Fibroblast of the conjunctiva (primary cell): ENCODE data around the gene IL18.
"Not testable (repeated sequence)": the region's sequence is repeated elsewhere in the genome, so short reads cannot be mapped to it uniquely, and the experiment has no call there.

ENCODE experiments used
- DNase-seq: peaks from one replicate; pipeline ENCODE4 v3.0.0-alpha.2; 2010; ENCODE audit warnings: low read depth

Gene IL18

GRCh38 chr11:112163875-112164685 lies at the start of gene IL18:
Gene IL18 (minus strand): TSS chr11:112164094. CDS start chr11:112155053, 9,041 bp downstream.
- DNase-seq: no peak

- DNase-seq: no peak
Measured at GRCh38 chr11:112212710-112213109, 48.8 kb upstream of the IL18 start.

- no peak for DNase-seq
Measured at GRCh38 chr11:112212290-112212689, 48.4 kb upstream of the IL18 start.

DNA sequence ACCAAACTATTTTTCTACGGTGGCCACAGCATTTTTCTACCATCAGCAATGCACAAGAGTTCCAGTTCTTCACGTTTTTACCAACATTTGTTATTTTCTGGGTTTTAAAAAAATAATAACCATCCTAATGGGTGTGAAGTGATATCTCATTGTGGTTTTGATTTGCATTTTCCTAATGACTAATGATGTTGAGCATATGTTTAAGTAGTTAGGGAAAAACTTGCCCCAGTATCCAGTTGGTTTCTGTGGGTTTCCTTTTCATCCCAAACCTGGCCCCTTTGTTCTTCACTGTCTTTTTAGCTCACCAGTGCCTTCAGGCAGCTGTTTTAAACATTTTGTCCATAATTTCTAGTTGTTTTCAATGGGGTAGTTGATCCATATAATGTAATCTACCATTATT lies 47.6 kb upstream of the IL18 start:
- no peak for DNase-seq

DNA sequence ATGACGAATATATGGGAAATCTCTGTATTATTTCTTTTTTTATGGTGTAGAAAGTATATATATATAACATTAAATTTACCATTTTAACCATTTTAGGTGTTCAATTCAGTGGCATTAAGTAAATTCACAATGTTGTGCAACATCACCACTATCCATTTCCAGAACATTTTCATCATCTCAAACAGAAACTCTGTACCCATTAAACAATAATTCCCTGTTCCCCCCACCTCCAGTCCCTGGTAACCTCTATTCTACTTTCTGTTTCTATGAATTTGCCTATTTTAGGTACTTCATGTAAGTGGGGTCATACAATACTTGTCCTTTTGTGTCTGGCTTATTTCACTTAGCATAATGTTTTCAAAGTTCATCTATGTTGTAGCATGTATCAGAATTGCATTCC lies 47.0 kb upstream of the IL18 start:
- DNase-seq: no peak

- no peak for DNase-seq
Measured at GRCh38 chr11:112206071-112206470, 42.2 kb upstream of the IL18 start.

DNA sequence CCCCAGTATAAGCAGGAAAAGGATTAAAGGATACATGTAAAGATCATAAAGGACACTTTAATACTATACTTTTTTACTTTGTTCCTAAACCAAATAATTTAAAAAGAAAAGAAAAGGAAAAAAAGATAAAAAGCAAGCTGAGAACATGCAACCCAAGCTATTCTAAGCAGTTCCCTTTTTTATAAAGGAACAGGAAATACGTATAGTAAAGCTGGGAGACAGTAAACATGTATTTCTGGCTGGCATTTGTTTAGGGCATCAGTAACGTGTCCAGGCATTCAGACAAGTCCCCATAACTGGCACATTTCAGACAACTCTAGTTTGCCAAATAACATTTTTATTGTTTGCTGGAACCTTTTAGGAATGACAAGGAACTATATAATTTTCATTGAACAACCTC lies 36.4 kb upstream of the IL18 start:
- no peak for DNase-seq

DNA sequence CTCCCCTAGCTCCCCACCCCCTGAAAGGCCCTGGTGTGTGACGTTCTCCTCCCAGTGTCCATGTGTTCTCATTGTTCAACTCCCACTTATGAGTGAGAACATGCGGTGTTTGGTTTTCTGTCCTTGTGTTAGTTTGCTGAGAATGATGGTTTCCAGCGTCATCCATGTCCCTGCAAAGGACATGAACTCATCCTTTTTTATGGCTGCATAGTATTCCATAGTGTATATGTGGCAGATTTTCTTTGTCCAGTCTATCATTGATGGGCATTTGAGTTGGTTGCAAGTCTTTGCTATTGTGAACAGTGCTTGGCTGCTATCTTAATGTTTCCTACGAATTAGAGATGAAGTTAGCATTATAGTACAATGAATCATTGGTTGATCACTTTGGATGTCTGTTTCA lies 35.2 kb upstream of the IL18 start:
- not testable (repeated sequence) for DNase-seq

DNA sequence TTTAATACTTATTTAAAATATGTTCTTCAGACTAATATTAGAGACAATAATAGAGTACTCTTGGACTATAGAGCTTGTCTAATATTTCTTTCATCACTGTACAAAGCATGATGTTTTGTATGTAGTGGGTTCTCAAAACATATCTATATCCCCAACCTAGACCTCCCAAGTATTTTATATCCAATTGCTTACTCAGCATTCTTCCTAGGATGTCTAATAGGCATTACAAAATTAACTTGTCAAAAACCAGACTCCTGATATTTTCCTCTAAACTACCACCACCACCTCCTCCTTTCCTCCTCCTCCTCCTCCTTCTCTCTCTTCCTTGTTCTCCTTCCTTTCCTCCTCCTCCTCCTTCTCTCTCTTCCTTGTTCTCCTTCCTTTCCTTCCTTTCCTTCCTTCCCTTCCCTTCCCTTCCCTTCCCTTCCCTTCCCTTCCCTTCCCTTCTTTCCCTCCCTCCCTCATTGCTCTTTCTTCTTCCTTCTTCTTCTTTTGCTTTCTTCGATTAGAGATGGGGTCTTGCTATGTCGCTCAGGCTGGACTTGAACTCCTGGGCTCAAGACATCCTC lies 32.7 kb upstream of the IL18 start:
- DNase-seq: no peak

DNA sequence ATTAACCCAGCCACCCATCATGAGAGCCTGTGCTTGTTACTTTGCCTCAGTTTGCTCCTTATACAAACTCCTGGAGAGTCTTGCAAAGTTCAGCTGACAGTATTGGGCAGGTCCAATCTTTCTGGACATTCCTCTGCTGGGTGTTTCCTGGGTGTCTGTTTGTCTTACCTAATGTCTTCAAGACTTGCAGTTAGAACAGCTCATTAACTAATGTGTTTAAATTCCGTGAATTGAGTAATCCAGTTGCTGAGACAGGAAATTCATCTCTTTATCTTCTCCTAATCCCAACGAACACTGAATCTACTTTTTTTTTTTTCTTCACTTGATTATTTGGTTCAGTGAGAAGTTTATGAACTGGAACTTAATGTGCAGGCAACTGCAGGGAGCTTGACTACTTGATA lies 32.1 kb upstream of the IL18 start:
- no peak for DNase-seq

- DNase-seq: not testable (repeated sequence)
Measured at GRCh38 chr11:112195113-112195512, 31.2 kb upstream of the IL18 start.

DNA sequence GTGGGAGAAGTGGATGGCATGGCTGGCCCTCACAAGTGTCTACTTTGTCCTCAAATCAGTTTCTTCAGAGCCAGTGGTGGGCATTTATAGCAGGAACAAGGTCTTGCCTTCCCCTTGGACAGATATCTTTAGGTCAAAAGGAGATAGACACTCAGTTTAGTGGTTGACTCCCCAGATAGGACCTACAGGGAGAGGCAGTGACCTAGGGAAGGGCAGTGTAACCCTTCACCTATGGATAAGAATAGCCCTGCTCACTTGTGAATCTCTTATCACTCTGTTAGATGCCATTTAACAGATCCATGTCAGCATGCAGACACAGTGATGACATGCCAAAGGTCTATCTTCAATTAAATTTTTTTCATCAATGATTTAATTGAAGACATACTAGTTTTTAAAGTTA lies 22.4 kb upstream of the IL18 start:
- DNase-seq: no peak

GRCh38 chr11:112185883-112186282 lies 22.0 kb upstream of the IL18 start:
- DNase-seq: no peak

DNA sequence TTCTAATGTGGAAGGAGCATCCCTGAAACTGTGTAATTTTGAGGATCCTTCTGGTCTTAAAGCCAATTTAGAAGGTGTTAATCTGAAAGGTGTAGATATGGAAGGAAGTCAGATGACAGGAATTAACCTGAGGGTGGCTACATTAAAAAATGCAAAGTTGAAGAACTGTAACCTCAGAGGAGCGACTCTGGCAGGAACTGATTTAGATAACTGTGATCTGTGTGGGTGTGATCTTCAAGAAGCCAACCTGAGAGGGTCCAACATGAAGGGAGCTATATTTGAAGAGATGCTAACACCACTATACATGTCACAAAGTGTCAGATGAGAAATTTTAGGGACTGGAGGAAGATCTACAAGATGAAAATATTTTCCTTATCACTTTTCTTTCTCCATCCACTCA lies 19.0 kb upstream of the IL18 start:
- no peak for DNase-seq

DNA sequence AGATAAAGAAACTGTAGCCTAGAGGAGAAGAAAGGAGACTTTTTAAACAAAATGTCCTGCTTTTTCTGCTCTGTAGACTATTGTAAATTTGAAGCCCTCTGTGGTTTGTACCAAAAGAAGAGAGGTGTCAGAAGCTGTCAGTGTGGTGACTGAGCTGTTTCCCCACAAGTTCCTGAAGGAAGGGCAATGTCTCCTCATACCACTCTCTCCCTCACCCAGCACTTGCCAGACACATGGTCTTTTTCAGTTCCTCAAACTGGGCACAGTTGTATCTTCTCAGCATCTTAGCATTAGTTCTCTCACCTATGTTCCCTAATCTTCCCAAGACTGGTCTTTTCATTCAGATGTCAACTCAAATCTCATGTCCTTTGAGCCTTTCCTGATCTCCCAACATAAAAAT lies 15.7 kb upstream of the IL18 start:
- no peak for DNase-seq

DNA sequence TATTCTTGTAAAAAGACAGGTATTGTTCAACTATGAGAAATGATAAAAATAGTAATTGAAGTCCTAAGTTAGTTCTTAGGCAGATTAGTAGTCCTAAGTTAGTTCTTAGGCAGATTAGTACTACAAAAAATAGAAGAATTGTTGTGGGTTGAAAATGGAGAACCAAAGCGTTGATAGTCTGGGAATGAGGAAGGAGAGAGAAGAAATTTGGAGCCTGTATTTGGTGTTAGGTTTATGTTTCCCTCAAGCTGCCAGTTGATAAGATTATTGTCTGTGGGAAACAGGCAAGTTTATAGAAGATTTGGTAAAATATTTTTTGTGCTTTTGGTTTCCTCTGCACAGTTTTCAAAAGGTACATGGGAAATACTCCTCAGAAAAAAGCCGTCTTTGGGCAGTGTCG lies 15.0 kb upstream of the IL18 start:
- DNase-seq: no peak

GRCh38 chr11:112178428-112178827 lies 14.5 kb upstream of the IL18 start:
- DNase-seq: no peak

DNA sequence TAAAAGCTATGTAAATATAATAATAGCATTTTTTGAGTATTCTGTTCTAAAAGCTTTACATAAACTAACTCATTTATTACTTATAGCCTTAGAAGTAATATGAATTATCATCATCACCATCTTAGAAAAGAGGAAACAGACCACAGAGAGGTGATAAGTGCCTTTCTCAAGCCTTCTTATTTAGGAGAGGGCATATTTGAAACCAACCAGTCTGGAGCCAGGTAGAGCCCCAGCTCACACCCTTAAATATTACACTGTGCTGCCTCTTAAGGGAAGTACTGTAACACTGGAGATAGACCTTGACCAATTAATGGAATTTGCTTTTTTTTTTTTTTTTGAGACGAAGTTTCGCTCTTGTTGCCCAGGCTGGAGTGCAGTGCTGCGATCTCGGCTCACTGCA lies 13.7 kb upstream of the IL18 start:
- no peak for DNase-seq

GRCh38 chr11:112176077-112176476 lies 12.2 kb upstream of the IL18 start:
- no peak for DNase-seq

GRCh38 chr11:112175599-112175952 lies 11.7 kb upstream of the IL18 start:
- DNase-seq: no peak

GRCh38 chr11:112174789-112175598 lies 11.1 kb upstream of the IL18 start, which contains the start of gene BCO2:
Gene BCO2 (plus strand): TSS chr11:112175512. CDS start chr11:112175602, 90 bp downstream.
- peak; percentile 43 for DNase-seq

DNA sequence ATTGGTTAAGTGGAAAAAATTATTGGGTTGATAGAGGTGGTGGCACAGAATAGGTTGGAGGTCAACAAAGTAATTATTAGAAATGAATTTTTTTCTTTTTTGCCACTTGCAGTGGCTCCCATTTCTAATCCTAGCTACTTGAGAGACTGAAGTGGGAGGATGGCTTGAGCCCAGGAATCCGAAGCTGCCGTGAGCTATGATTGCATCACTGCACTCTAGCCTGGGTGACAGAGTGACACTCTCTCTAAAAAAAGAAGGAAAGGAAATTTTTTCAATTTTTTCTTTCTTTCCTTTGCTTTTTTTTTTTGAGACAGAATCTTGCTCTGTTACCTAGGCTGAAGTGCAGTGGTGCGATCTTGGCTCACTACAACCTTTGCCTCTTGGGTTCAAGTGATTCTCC lies 9.3 kb upstream of the IL18 start:
- no peak for DNase-seq

GRCh38 chr11:112172362-112172994 lies 8.6 kb upstream of the IL18 start:
- DNase-seq: no peak
